Right atrium auricular region (tissue), 2 donors: Measurements from ENCODE around the gene METTL5. TPM values are rescaled to one million over a fixed set of nuclear protein-coding genes. Genes with fewer than 3 reads are reported as not detected.
"Not testable (repeated sequence)": the region's sequence is repeated elsewhere in the genome, so short reads cannot be mapped to it uniquely, and the experiment has no call there.

Experiments
- DNase-seq: peaks from one replicate; pipeline ENCODE4 v3.0.0-alpha.2; 2019; ENCODE audit warnings: low spot score
- H3K27ac ChIP-seq, 2 donors: fragments of 200-600 bp; sonication (generic); 1 replicate in 1 of 2; 2 replicates in 1 of 2; pipeline ENCODE4 v1.5.1; 2016 to 2019
- H3K27me3 ChIP-seq, 2 donors: fragments of 200-600 bp; sonication (generic); one replicate each; pipeline versions ENCODE4 v1.5.1 to v1.6.0; 2017 to 2019
- H3K36me3 ChIP-seq: fragments of 200-600 bp; sonication (generic); one replicate; pipeline ENCODE4 v1.5.1; 2016
- H3K4me1 ChIP-seq, 2 donors: fragments of 200-600 bp; sonication (generic); one replicate each; pipeline versions ENCODE4 v1.5.1 to v1.6.0; 2017 to 2019
- H3K4me3 ChIP-seq, 2 donors: fragments of 200-600 bp; sonication (generic); 1 replicate in 1 of 2; 2 replicates in 1 of 2; pipeline ENCODE4 v1.5.1; 2017 to 2019; ENCODE audit warnings: mild to moderate bottlenecking in 1 of 2, moderate library complexity in 1 of 2
- H3K9me3 ChIP-seq, 2 donors: fragments of 200-600 bp; sonication (generic); one replicate each; pipeline ENCODE4 v1.5.1; 2019
- CTCF ChIP-seq, 2 donors: fragments of 200-600 bp; sonication (generic); IDR thresholded peaks; one replicate each; pipeline ENCODE4 v1.5.1; 2019; ENCODE audit warnings: antibody characterized with exemption in 2 of 2
- total RNA-seq, 2 donors: library from RNA; depleted of rRNA; stranded (reverse); fragments of >200 nt; gene quantifications; one replicate each; pipeline ENCODE4 v1.1.0, GENCODE V29; 2016

METTL5 gene
- total RNA-seq, 2 donors from 2014 or later: 47.8 to 49.0 TPM

GRCh38 chr2:169822785-169823392, 1.8 kb downstream of the METTL5 start:
- no peaks in the 10 kb centered on the region for H3K27me3 ChIP-seq
- no peak overlapping the region for H3K27ac ChIP-seq
- no peaks in the 10 kb centered on the region for H3K36me3 ChIP-seq
- TF ChIP-seq CTCF (IDR thresholded peaks at IDR 0.05): no peak
- peaks cover 0 to 23% of the 10 kb centered on the region in 2 donors for H3K4me1 ChIP-seq
- DNase-seq: no peak
- H3K9me3 ChIP-seq: no peaks in the 10 kb centered on the region
- H3K4me3 ChIP-seq: no peak overlapping the region

- no peak overlapping the region for H3K4me3 ChIP-seq
- H3K27me3 ChIP-seq: no peaks in the 10 kb centered on the region
- no peak for TF ChIP-seq CTCF (IDR thresholded peaks at IDR 0.05)
- H3K36me3 ChIP-seq: peaks cover 8% of the 10 kb centered on the region
- peaks cover 0 to 22% of the 10 kb centered on the region in 2 donors for H3K4me1 ChIP-seq
- no peak for DNase-seq
- no peak overlapping the region for H3K27ac ChIP-seq
- H3K9me3 ChIP-seq: no peaks in the 10 kb centered on the region
Measured at GRCh38 chr2:169822036-169822435, 2.7 kb downstream of the METTL5 start.

- peaks cover 0 to 19% of the 10 kb centered on the region in 2 donors for H3K4me1 ChIP-seq
- not testable (repeated sequence) for H3K27ac ChIP-seq, DNase-seq, H3K4me3 ChIP-seq, H3K27me3 ChIP-seq, H3K9me3 ChIP-seq
- H3K36me3 ChIP-seq: peaks cover 26% of the 10 kb centered on the region
Measured at GRCh38 chr2:169820101-169820500, 4.6 kb downstream of the METTL5 start.

DNA sequence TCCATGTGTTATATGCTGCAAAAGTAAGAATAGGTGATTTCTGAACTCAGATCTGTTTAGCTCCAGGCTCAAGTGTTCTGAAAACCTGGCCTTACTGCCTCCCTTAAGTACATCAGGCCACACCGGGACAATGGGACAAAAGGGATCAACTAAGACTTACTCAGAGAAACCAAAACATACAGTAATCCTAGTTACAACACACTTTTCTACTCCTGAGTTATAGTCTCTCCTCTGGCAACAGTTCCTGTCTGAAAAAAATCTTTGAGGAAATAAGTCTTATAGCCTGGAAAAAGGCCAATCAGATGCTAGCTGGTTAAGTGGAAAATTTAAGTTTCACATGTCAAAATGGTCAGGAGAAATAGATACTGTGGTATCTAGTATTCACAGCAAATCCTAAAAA, 5.6 kb downstream of the METTL5 start:
- Histone ChIP-seq H3K27me3 (no peaks in the 10 kb centered on the region), H3K4me3 (no peak overlapping the region), H3K36me3 (peaks cover 32% of the 10 kb centered on the region), H3K27ac (no peak overlapping the region), H3K4me1 (peaks cover 0 to 18% of the 10 kb centered on the region in 2 donors), H3K9me3 (no peaks in the 10 kb centered on the region)
- no peak for DNase-seq
- TF ChIP-seq CTCF (IDR thresholded peaks at IDR 0.05): no peak

DNA sequence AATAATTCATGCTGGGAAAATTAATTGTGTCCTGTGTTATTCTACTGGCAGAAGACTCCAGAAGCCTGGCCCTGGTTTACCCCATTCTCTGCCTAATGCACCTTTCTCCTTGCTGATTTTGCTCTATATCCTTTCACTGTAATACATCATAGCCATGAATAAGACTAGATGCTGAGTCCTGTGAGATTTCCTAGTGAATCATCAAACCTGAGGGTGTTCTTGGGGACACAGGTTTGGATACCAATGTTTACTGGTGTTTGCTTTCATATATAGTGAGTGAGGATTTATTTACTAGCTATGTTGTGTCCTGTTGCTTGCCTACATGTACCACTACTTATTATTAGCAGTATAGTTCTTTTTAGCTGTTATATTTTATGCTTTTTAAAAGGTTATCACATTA, 6.5 kb downstream of the METTL5 start:
- Histone ChIP-seq H3K4me3 (no peak overlapping the region), H3K4me1 (peaks cover 0 to 9% of the 10 kb centered on the region in 2 donors), H3K27me3 (no peaks in the 10 kb centered on the region), H3K36me3 (peaks cover 41% of the 10 kb centered on the region), H3K9me3 (no peaks in the 10 kb centered on the region), H3K27ac (no peak overlapping the region)
- TF ChIP-seq CTCF (IDR thresholded peaks at IDR 0.05): no peak
- DNase-seq: no peak

DNA sequence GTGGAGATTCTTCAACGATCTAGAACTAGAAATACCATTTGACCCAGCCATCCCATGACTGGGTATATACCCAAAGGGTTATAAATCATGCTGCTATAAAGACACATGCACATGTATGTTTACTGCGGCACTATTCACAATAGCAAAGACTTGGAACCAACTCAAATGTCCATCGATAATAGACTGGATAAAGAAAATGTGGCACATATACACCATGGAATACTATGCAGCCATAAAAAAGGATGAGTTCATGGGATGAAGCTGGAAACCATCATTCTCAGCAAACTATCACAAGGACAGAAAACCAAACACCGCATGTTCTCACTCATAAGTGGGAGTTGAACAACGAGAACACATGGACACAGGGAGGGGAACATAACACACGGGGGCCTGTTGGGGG, 7.3 kb downstream of the METTL5 start:
- DNase-seq, H3K4me1 ChIP-seq, H3K27me3 ChIP-seq, H3K4me3 ChIP-seq, H3K9me3 ChIP-seq, H3K27ac ChIP-seq: not testable (repeated sequence)
- H3K36me3 ChIP-seq: peaks cover 48% of the 10 kb centered on the region

- H3K36me3 ChIP-seq: peaks cover 53% of the 10 kb centered on the region
- not testable (repeated sequence) for DNase-seq, H3K4me3 ChIP-seq
Measured at GRCh38 chr2:169816961-169817360, 7.7 kb downstream of the METTL5 start.

More at GRCh38 chr2:169816961-169817360, 7.7 kb downstream of the METTL5 start:
- not testable (repeated sequence) for H3K27ac ChIP-seq, H3K9me3 ChIP-seq, H3K4me1 ChIP-seq, H3K27me3 ChIP-seq
